ENCODE data around the gene PRR16.

PRR16 gene

DNA sequence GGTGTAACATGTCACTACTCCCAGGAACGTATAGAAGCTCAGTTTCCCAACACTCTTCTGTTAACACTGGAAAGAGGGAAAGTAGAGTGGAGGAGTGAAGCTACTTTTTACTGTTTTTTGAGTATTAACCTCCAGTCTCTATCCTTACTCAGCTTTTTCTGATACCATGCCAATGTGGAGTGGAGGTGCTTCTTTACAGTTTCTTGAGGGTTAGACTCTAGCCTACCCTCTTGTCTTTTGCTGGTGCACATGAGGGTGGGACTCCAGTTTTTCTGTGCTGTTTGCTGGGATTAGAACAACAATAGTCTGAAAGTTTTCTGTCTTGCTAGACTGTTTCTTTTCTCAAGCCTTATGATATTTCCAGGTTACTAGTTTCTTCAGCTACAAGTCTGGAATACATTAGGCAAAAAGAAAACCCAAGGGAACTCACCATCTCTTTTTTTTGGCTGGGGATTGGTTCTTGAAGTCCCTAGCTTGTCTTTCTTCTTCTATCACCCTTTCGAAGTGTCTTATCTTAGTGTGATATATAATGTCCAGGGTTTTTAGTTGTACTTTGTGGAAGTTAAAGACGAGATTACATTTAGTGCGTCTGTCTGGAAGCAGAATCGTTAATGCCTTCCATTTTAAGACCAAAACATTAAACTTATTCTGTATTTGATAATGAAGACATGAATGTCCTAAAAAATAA lies 35.9 kb downstream of the PRR16 start:
- no peak for TF ChIP-seq TAF1 (IDR thresholded peaks at IDR 0.05; ENCODE audit: borderline replicate concordance, insufficient read depth, low read length)
- no peak for TF ChIP-seq POLR2AphosphoS5 (IDR thresholded peaks at IDR 0.05; ENCODE audit: low read depth, low read length)
- no peak for TF ChIP-seq FOXP2 (optimal IDR thresholded peaks at IDR 0.05; ENCODE audit: borderline replicate concordance, extremely low read depth, extremely low read length, insufficient read depth)
- no peak for TF ChIP-seq REST (IDR thresholded peaks at IDR 0.05; ENCODE audit: insufficient read depth in 1 of 2, low read depth in 2 of 2, low read length in 2 of 2)

DNA sequence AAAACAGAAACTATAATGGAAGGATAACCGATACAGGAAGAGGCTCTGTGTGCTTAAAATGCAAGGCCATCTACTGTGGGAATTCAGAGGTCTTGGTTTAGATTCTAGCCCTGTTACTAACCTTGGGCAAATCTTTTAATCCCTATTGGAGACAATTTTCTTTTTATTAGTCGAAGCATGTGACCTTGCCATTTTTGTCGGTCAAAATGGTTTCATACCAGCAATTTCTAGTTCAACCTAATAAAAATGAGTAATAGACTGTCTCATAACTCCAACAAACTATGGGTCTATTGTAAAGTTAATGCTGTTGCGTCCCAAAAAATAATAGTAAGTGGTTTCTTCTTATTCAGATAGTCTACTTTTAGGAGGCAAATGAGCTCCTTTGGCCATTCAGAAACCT lies 38.4 kb downstream of the PRR16 start:
- TF ChIP-seq POLR2AphosphoS5 (IDR thresholded peaks at IDR 0.05; ENCODE audit: low read depth, low read length) (no peak), REST (IDR thresholded peaks at IDR 0.05; ENCODE audit: insufficient read depth in 1 of 2, low read depth in 2 of 2, low read length in 2 of 2) (no peak), SIN3A (IDR thresholded peaks at IDR 0.05; ENCODE audit: borderline replicate concordance, insufficient read depth, low read length) (no peak), TAF1 (IDR thresholded peaks at IDR 0.05; ENCODE audit: borderline replicate concordance, insufficient read depth, low read length) (no peak)

- TF ChIP-seq FOXP2 (optimal IDR thresholded peaks at IDR 0.05; ENCODE audit: borderline replicate concordance, extremely low read depth, extremely low read length, insufficient read depth), result no peak
- no peak for TF ChIP-seq SIN3A (IDR thresholded peaks at IDR 0.05; ENCODE audit: borderline replicate concordance, insufficient read depth, low read length)
- no peak for TF ChIP-seq REST (IDR thresholded peaks at IDR 0.05; ENCODE audit: insufficient read depth in 1 of 2, low read depth in 2 of 2, low read length in 2 of 2)
- TF ChIP-seq TAF1 (IDR thresholded peaks at IDR 0.05; ENCODE audit: borderline replicate concordance, insufficient read depth, low read length), result no peak
- TF ChIP-seq POLR2AphosphoS5 (IDR thresholded peaks at IDR 0.05; ENCODE audit: low read depth, low read length), result no peak
These were observed 39.2 kb downstream of the PRR16 start for GRCh38 chr5:120503341-120503740.

DNA sequence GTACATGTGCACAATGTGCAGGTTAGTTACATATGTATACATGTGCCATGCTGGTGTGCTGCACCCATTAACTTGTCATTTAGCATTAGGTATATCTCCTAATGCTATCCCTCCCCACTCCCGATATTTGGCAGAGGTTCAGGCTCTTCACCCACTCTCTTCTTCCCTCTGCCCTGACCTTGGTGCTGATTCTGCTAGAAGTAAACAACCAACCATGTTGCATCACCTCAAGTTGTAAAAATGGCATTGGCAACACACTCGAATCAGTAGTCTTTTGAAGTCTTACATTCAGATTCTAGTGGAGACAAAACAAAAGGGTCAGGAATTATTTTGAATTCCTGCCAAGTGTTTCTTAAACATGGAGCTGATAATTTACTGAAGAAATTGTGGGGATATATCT lies 40.0 kb downstream of the PRR16 start:
- TF ChIP-seq POLR2AphosphoS5 (IDR thresholded peaks at IDR 0.05; ENCODE audit: low read depth, low read length) (no peak), REST (IDR thresholded peaks at IDR 0.05; ENCODE audit: insufficient read depth in 1 of 2, low read depth in 2 of 2, low read length in 2 of 2) (0 out of 4 replicates have a peak, but pooled peaks of 1 of the 2 experiments have one; percentile 38)

GRCh38 chr5:120507197-120507596 lies 43.1 kb downstream of the PRR16 start:
- TF ChIP-seq REST (IDR thresholded peaks at IDR 0.05; ENCODE audit: insufficient read depth in 1 of 2, low read depth in 2 of 2, low read length in 2 of 2), result no peak
- no peak for TF ChIP-seq POLR2AphosphoS5 (IDR thresholded peaks at IDR 0.05; ENCODE audit: low read depth, low read length)
- TF ChIP-seq SIN3A (IDR thresholded peaks at IDR 0.05; ENCODE audit: borderline replicate concordance, insufficient read depth, low read length), result no peak
- no peak for TF ChIP-seq TAF1 (IDR thresholded peaks at IDR 0.05; ENCODE audit: borderline replicate concordance, insufficient read depth, low read length)
- TF ChIP-seq FOXP2 (optimal IDR thresholded peaks at IDR 0.05; ENCODE audit: borderline replicate concordance, extremely low read depth, extremely low read length, insufficient read depth), result no peak
